ENCODE data around the gene TCP1.

GRCh38 chr6:159766906-159767305, 22.5 kb downstream of the TCP1 start:
- TF ChIP-seq CTCF (IDR thresholded peaks at IDR 0.05; ENCODE audit: low read length) (no peak), EZH2phosphoT487 (IDR thresholded peaks at IDR 0.05; ENCODE audit: low read length) (no peak), EZH2 (optimal IDR thresholded peaks at IDR 0.05; ENCODE audit: low read depth, low read length) (no peak)
